GM23248 (cell line): ENCODE results near the gene ODC1. TPM values are rescaled to one million over a fixed set of nuclear protein-coding genes. Genes with fewer than 3 reads are reported as not detected.
"Not testable (repeated sequence)": the region's sequence is repeated elsewhere in the genome, so short reads cannot be mapped to it uniquely, and the experiment has no call there.

ENCODE experiments used
- DNase-seq: peaks from one replicate; pipeline ENCODE4 v3.0.0-alpha.2; 2015
- H2AFZ ChIP-seq: fragments of 200-600 bp; sonication (generic); 2 replicates; pipeline ENCODE4 v1.6.1; 2016; ENCODE audit warnings: antibody characterized with exemption
- H3F3A ChIP-seq: fragments of 200-600 bp; sonication (generic); 2 replicates; pipeline ENCODE4 v1.6.1; 2016; ENCODE audit warnings: mild to moderate bottlenecking, antibody characterized with exemption, mixed run types; ENCODE audit not compliant: insufficient read depth
- H3K27ac ChIP-seq: fragments of 200-600 bp; sonication (generic); 2 replicates; pipeline ENCODE4 v1.5.1; 2016; ENCODE audit warnings: mild to moderate bottlenecking
- H3K27me3 ChIP-seq: fragments of 200-600 bp; sonication (generic); replicated peaks from 2 replicates; pipeline ENCODE4 v1.6.1; 2016; ENCODE audit warnings: mild to moderate bottlenecking; ENCODE audit not compliant: insufficient read depth
- H3K36me3 ChIP-seq: fragments of 200-600 bp; sonication (generic); 2 replicates; pipeline ENCODE4 v1.6.1; 2016; ENCODE audit warnings: low read depth, mild to moderate bottlenecking
- H3K4me1 ChIP-seq: fragments of 200-600 bp; sonication (generic); 2 replicates; pipeline ENCODE4 v1.6.1; 2016; ENCODE audit warnings: mild to moderate bottlenecking; ENCODE audit not compliant: insufficient read depth
- H3K4me2 ChIP-seq: fragments of 200-600 bp; sonication (generic); one replicate; pipeline ENCODE4 v1.6.1; 2016; ENCODE audit warnings: mild to moderate bottlenecking; ENCODE audit not compliant: unreplicated experiment
- H3K4me3 ChIP-seq: fragments of 200-600 bp; sonication (generic); 2 replicates; pipeline ENCODE4 v1.5.1; 2016; ENCODE audit warnings: mild to moderate bottlenecking
- H3K79me2 ChIP-seq: fragments of 200-600 bp; sonication (generic); 2 replicates; pipeline ENCODE4 v1.6.1; 2016; ENCODE audit warnings: mild to moderate bottlenecking; ENCODE audit not compliant: insufficient read depth
- H3K9ac ChIP-seq: fragments of 200-600 bp; sonication (generic); 2 replicates; pipeline ENCODE4 v1.6.1; 2016; ENCODE audit warnings: mild to moderate bottlenecking
- H3K9me2 ChIP-seq: fragments of 200-600 bp; sonication (generic); 2 replicates; pipeline ENCODE4 v1.6.1; 2016; ENCODE audit warnings: mixed run types, mild to moderate bottlenecking, moderate library complexity; ENCODE audit not compliant: insufficient read depth
- H3K9me3 ChIP-seq: fragments of 200-600 bp; sonication (generic); one replicate; pipeline ENCODE4 v1.6.1; 2017; ENCODE audit warnings: low read depth
- H4K20me1 ChIP-seq: fragments of 200-600 bp; sonication (generic); 2 replicates; pipeline ENCODE4 v1.6.0; 2016; ENCODE audit not compliant: insufficient read depth
- EZH2 ChIP-seq: fragments of 200-600 bp; sonication (generic); IDR thresholded peaks from 2 replicates; pipeline ENCODE4 v1.6.1; 2018; ENCODE audit warnings: antibody characterized with exemption, mild to moderate bottlenecking; ENCODE audit not compliant: insufficient read depth, poor library complexity, severe bottlenecking
- EZH2phosphoT487 ChIP-seq: fragments of 200-600 bp; sonication (generic); IDR thresholded peaks from 2 replicates; pipeline ENCODE4 v1.6.1; 2018; ENCODE audit warnings: antibody characterized with exemption, moderate library complexity, mild to moderate bottlenecking, low read depth; ENCODE audit not compliant: insufficient read depth
- WGBS, 2 experiments: methylation state at CpG; one replicate each; pipeline ENCODE4 v1.1.6; 2015 to 2017; ENCODE audit warnings: low lambda C conversion rate in 2 of 2, low coverage in 1 of 2; ENCODE audit errors: missing lambda C conversion rate in 2 of 2; 5-methylcytosine and 5-hydroxymethylcytosine counted together
- in situ Hi-C: fragments of 300-500 bp; cut with MboI; formaldehyde crosslinking; loops from 2 replicates; pipeline ENCODE4 v1.15.0; 2020
- polyA plus RNA-seq: library from polyadenylated mRNA; unstranded; fragments of >200 nt; fragmentation: Nextera tagmentation; extraction: Ambion mirVana; gene quantifications from 2 replicates; pipeline ENCODE4 v1.2.1, GENCODE V29; 2016
- total RNA-seq: library from RNA; depleted of rRNA; stranded (reverse); fragments of >200 nt; shearing (Covaris generic); gene quantifications from 2 replicates; pipeline ENCODE4 v1.2.3, GENCODE V29; 2014

Gene ODC1
- total and polyA plus RNA-seq, 2 experiments from 2014 or later: 58.3 to 106 TPM

DNA sequence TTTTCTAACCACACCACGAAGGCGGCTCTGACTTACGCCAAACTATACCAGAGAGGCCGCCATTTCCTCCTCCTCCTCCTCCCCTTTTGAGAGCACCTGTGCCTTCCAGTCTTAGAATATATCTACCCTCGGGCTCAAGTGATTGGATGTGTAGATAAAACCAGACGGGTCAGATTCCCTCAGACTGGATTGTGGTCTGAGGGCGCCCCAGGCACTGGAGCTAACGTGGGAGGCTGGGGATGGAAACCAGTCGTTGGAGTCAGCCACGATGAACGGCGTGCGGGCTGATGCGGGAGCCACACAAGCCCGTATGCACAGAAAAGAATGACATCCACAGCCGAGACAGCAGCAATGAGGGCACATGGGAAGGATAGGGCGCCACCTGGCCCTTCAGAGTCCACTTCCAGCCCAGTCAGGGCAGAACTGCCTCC, 12.3 kb upstream of the ODC1 start:
- Histone ChIP-seq H3K9me2 (no peaks in the 10 kb centered on the region), H3K79me2 (no peaks in the 10 kb centered on the region), H3K4me3 (no peak overlapping the region), H3K4me1 (peaks cover 8% of the 10 kb centered on the region; the same call in 1 of the 2 replicates), H2AFZ (no peak overlapping the region), H3K27ac (no peak overlapping the region), H3F3A (no peaks in the 10 kb centered on the region), H3K9ac (no peak overlapping the region), H3K4me2 (no peak overlapping the region), H3K9me3 (no peaks in the 10 kb centered on the region), H3K27me3 (no peaks in the 10 kb centered on the region; the same call in 1 of the 2 replicates), H4K20me1 (no peaks in the 10 kb centered on the region), H3K36me3 (no peaks in the 10 kb centered on the region)
- 77 to 80% methylated on average over 17 of the region's 17 CpGs for WGBS, 2 experiments
- no peak for TF ChIP-seq EZH2phosphoT487
- no peak for TF ChIP-seq EZH2
- in situ Hi-C loops: no loop called here
- DNase-seq: no peak

DNA sequence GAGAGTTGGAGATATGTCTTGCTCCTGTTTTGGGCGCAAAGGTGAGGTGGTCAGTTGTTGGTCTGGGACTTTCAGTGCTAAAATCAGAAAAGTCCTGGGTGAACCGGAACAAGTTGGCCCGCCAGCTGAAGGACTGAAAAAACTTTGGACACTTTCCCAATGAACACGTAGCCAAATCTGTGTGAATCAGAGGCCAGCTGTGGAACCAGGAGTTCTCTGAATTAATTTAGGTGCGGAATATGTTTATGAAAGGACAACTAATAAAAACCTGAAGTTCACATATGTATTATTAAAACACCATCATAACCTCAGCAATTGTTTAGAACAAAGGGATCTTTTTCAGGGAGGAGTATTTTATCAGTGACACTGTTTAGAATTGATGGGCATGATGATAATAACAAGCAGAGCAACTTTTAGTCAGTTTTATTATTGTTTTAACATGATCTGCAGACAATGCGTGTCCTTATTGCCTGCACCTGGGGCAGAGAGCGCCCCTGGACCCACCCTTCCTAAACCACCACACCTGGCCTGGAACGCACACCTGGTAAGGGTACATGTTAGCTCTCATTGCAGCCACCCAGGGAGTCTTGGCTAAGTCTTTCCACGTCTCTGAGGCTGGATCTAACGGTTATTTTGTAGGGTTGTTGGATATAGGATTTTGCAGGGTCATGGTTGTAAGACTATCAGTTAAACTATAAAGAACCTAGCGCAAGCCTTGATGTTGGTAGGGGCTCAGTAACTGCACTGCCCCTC, 9.9 kb upstream of the ODC1 start:
- Histone ChIP-seq H3K27ac (no peak overlapping the region), H3K4me1 (peaks cover 8% of the 10 kb centered on the region; the same call in 1 of the 2 replicates), H3K27me3 (no peaks in the 10 kb centered on the region; the same call in 1 of the 2 replicates), H3K4me3 (no peak overlapping the region), H3K4me2 (no peak overlapping the region), H2AFZ (no peak overlapping the region), H3K79me2 (no peaks in the 10 kb centered on the region), H3K9me2 (no peaks in the 10 kb centered on the region), H3F3A (no peaks in the 10 kb centered on the region), H3K9ac (no peak overlapping the region), H3K9me3 (no peaks in the 10 kb centered on the region), H3K36me3 (no peaks in the 10 kb centered on the region), H4K20me1 (no peaks in the 10 kb centered on the region)
- in situ Hi-C loops: no loop called here
- 48 to 49% methylated on average over 11 of the region's 11 CpGs for WGBS, 2 experiments
- peak; percentile 77 for DNase-seq
- TF ChIP-seq EZH2: no peak
- no peak for TF ChIP-seq EZH2phosphoT487

DNA sequence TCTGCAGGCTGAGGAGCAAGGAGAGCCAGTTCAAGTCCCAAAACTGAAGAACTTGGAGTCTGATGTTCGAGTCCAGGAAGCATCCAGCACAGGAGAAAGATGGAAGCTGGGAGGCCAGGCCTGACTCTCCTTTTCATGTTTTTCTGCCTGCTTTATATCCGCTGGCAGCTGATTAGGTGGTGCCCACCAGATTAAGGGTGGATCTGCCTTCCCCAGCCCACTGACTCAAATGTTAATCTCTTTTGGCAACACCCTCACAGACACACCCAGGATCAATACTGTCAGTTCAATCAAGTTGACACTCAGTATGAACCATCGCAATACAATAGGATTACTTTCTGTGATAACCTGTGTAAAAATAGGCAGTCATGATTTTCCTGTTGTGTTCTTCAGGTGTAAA, 9.1 kb upstream of the ODC1 start:
- H3K9me3 ChIP-seq, H3K27ac ChIP-seq, H3K27me3 ChIP-seq, H3K4me3 ChIP-seq, H3F3A ChIP-seq, H3K9me2 ChIP-seq, H3K9ac ChIP-seq, in situ Hi-C loops, H3K79me2 ChIP-seq, DNase-seq, H3K36me3 ChIP-seq, H4K20me1 ChIP-seq, H2AFZ ChIP-seq, H3K4me2 ChIP-seq: not testable (repeated sequence)
- H3K4me1 ChIP-seq: peaks cover 14% of the 10 kb centered on the region
- WGBS, 2 experiments: 86 to 90% methylated on average over 3 of the region's 3 CpGs

DNA sequence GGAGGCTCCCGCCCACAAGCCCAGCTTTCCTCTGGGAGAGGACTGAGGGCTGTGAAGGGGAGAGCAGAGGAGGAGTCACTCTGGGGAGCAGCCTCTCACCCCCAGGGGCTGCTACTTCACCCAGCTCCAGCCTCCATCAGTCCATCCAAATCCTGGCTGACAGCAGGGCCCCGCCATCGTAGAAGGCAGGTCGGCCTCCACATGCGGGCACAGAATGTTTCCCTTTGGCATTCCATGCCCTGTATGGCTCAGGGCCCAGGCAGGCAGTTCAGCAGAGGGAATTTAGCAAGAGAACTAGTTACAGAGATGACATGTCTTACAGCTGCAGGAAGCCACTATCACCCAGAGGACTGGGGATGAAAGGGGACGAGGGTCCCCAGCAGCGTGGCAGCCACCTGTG, 6.4 kb upstream of the ODC1 start:
- Histone ChIP-seq H4K20me1 (no peaks in the 10 kb centered on the region), H3K4me2 (no peak overlapping the region), H3K27me3 (no peaks in the 10 kb centered on the region), H3K36me3 (no peaks in the 10 kb centered on the region), H3K79me2 (no peaks in the 10 kb centered on the region), H2AFZ (no peak overlapping the region), H3K4me1 (peaks cover 23% of the 10 kb centered on the region), H3K9me3 (no peaks in the 10 kb centered on the region), H3K9ac (no peak overlapping the region), H3K9me2 (no peaks in the 10 kb centered on the region), H3F3A (peaks cover 21% of the 10 kb centered on the region), H3K4me3 (no peak overlapping the region), H3K27ac (no peak overlapping the region)
- WGBS, 2 experiments: 79 to 82% methylated on average over 6 to 7 of the region's 7 CpGs
- TF ChIP-seq EZH2phosphoT487: no peak
- no peak for TF ChIP-seq EZH2
- no peak for DNase-seq
- in situ Hi-C loops: no loop called here
